Heart right ventricle (tissue), 16 donors: Measurements from ENCODE around the gene ANP32A. TPM values are rescaled to one million over a fixed set of nuclear protein-coding genes. Genes with fewer than 3 reads are reported as not detected.
"Not testable (repeated sequence)": the region's sequence is repeated elsewhere in the genome, so short reads cannot be mapped to it uniquely, and the experiment has no call there.

ENCODE experiments used
- ATAC-seq, 8 donors: fragments of 200-7000 bp; cut with Tn5 transposase; one replicate each; pipeline ENCODE4 v1.9.1; 2020; ENCODE audit warnings: mild to moderate bottlenecking in 8 of 8, moderate library complexity in 8 of 8, moderate number of reproducible peaks in 1 of 8
- DNase-seq, 2 donors: peaks; one replicate each; pipeline ENCODE4 v3.0.0-alpha.2; 2020
- H3K27ac ChIP-seq, 10 donors: fragments of 200-600 bp; sonication (generic) in 2 of 10; one replicate each; pipeline versions ENCODE4 v1.5.0 to v1.8.0; 2020 to 2022; ENCODE audit warnings: mild to moderate bottlenecking in 3 of 10
- H3K27me3 ChIP-seq, 7 donors: fragments of 200-600 bp; one replicate each; pipeline ENCODE4 v1.8.0; 2021 to 2022; ENCODE audit warnings: mild to moderate bottlenecking in 2 of 7
- H3K36me3 ChIP-seq, 9 donors: fragments of 200-600 bp; sonication (generic) in 1 of 9; one replicate each; pipeline versions ENCODE4 v1.5.0 to v1.8.0; 2020 to 2022; ENCODE audit warnings: mild to moderate bottlenecking in 2 of 9
- H3K4me1 ChIP-seq, 9 donors: fragments of 200-600 bp; sonication (generic) in 1 of 9; one replicate each; pipeline versions ENCODE4 v1.5.0 to v1.8.0; 2020 to 2022; ENCODE audit warnings: mild to moderate bottlenecking in 4 of 9
- H3K4me3 ChIP-seq, 10 donors: fragments of 200-600 bp; sonication (generic) in 2 of 10; one replicate each; pipeline versions ENCODE4 v1.5.0 to v1.8.0; 2020 to 2022; ENCODE audit warnings: mild to moderate bottlenecking in 7 of 10, moderate library complexity in 2 of 10
- H3K9me3 ChIP-seq, 11 donors: fragments of 200-600 bp in 10 of 11; sonication (generic) in 2 of 11; one replicate each; pipeline versions ENCODE4 v1.5.0 to v1.8.0; 2013 to 2022; ENCODE audit warnings: mild to moderate bottlenecking in 2 of 11, control low read depth in 1 of 11, moderate library complexity in 1 of 11
- WGBS, 2 donors: extraction: QIAGEN DNeasy Blood & Tissue Kit; methylation state at CpG; one replicate each; pipeline ENCODE4 v1.1.7; 2013; ENCODE audit warnings: inconsistent platforms in 1 of 2; 5-methylcytosine and 5-hydroxymethylcytosine counted together
- intact Hi-C, 10 donors: fragments of 100-400 bp; cut with DNase I; formaldehyde crosslinking; loops; one replicate each; pipeline versions ENCODE4 v1.11.1 to v1.14.2; 2022
- polyA plus RNA-seq, 2 donors: library from polyadenylated mRNA; stranded (reverse); fragments of 200-250 nt; gene quantifications; one replicate each; pipeline ENCODE4 v1.2.3, GENCODE V29; 2013
- total RNA-seq, 10 donors: library from RNA; stranded (reverse); fragmentation: NEBNext Ultra II Directional in 3 of 10; extraction: Animal tissue kit (Norgen Biotek cat#: 25700) in 3 of 10; gene quantifications; one replicate each; pipeline versions ENCODE4 v1.2.1 to v1.2.4, GENCODE V29; 2021 to 2023
- TF ChIP-seq, protein P1 (sequence below), 9 donors: fragments of 200-600 bp; sonication (generic) in 2 of 9; IDR thresholded peaks; one replicate each; pipeline versions ENCODE4 v1.5.0 to v1.8.0; 2021 to 2022; ENCODE audit warnings: antibody characterized with exemption in 9 of 9, mild to moderate bottlenecking in 5 of 9, moderate library complexity in 1 of 9
- donor health status: Arrhythmogenic right ventricular cardiomyopathy.
- donor health status: ischemic (EF 13 %, LVEDD 7.1; RV severe dilation, severe dysfunction).
- donor health status: healthy with polysubstance abuse.
- donor health status: DM: no; HTN: yes; CAD: no.
- donor health status: DM: no; HTN: no; CAD: no.
- donor health status: ischemic (EF 25% LVEDD 6.9; RV normal size, moderate dysfunction).
- donor health status: ischemic (EF 25% LVEDD 5.7; RV mildly dilated, moderate dysfunction).
- donor health status: healthy.
- donor health status: DM: yes; HTN: yes; CAD: no.
- donor health status: Ischemic cardiomyopathy.
- donor health status: ischemic (EF 35%, LVEDD 5.7; RV mildly dilated, moderate dysfunction).
- donor health status: nonischemic (EF 11% LVEDD 7.7; RV severe dilation, severe dysfunction).
- donor health status: DM: yes; HTN: yes; CAD: no.
- donor health status: PGD.
- donor health status: ischemic (EF 29% LVEDD 5.4; RV normal size, mild dysfunction).
- donor health status: nonischemic (EF 23%, LVEDD 6.1; RV moderate dilation, normal function).

The ANP32A gene
- total and polyA plus RNA-seq, 12 donors = 87.3 to 201 (median 146) TPM

GRCh38 chr15:68767833-68768232 is 52.9 kb downstream of the ANP32A start:
- Histone ChIP-seq H3K27me3 (no peaks in the 10 kb centered on the region), H3K4me1 (peaks cover 0 to 8% (median 0%) of the 10 kb centered on the region in 9 donors), H3K27ac (no peak overlapping the region), H3K36me3 (no peaks in the 10 kb centered on the region), H3K4me3 (no peak overlapping the region), H3K9me3 (no peaks in the 10 kb centered on the region)
- TF ChIP-seq, protein P1, sequence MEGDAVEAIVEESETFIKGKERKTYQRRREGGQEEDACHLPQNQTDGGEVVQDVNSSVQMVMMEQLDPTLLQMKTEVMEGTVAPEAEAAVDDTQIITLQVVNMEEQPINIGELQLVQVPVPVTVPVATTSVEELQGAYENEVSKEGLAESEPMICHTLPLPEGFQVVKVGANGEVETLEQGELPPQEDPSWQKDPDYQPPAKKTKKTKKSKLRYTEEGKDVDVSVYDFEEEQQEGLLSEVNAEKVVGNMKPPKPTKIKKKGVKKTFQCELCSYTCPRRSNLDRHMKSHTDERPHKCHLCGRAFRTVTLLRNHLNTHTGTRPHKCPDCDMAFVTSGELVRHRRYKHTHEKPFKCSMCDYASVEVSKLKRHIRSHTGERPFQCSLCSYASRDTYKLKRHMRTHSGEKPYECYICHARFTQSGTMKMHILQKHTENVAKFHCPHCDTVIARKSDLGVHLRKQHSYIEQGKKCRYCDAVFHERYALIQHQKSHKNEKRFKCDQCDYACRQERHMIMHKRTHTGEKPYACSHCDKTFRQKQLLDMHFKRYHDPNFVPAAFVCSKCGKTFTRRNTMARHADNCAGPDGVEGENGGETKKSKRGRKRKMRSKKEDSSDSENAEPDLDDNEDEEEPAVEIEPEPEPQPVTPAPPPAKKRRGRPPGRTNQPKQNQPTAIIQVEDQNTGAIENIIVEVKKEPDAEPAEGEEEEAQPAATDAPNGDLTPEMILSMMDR (IDR thresholded peaks at IDR 0.05) = no peak
- no peak for ATAC-seq
- 71 to 75% methylated on average over 4 of the region's 4 CpGs for WGBS, 2 donors
- intact Hi-C loops = no loop called here
- no peak for DNase-seq

DNA sequence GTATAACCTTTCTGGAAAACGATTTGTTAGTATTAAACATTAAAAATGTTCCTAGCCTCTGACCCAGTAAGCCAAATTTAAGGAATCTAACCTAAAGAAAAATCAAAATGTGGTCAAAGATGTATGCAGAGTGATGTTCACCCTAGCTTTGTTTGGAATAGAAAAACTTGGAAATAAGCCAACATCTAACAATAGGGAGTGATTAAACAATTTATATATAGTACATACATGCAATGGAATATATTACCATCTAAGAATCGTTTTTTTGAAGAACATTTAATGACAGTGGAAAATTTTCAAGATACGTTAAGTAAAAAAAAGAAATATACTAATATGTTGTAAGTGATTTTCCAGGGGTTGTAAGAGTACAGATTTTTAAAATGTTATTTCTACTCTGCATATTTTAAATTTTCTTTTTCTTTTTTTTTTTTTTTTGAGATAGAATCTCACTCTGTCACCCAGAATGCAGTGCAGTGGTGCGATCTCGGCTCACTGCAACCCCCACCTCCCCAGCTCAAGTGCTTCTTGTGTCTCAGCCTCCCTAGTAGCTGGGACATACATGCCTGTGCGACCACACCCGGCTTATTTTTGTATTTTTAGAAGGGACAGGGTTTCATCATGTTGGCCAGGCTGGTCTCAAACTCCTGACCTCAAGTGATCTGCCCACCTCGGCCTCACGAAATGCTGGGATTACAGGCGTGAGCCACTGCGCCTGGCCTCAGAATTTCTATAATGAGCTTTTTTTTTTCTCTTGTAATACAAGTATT is 54.9 kb downstream of the ANP32A start:
- 58 to 62% methylated on average over 11 of the region's 11 CpGs for WGBS, 2 donors
- H3K27ac ChIP-seq = no peak overlapping the region
- intact Hi-C loops = no loop called here
- ATAC-seq (no peak), DNase-seq (no peak)
- H3K4me1 ChIP-seq = peaks cover 0 to 8% (median 0%) of the 10 kb centered on the region in 9 donors
- H3K36me3 ChIP-seq = no peaks in the 10 kb centered on the region
- no peaks in the 10 kb centered on the region for H3K9me3 ChIP-seq
- no peak overlapping the region for H3K4me3 ChIP-seq
- TF ChIP-seq, protein P1 (IDR thresholded peaks at IDR 0.05) = no peak
- no peaks in the 10 kb centered on the region for H3K27me3 ChIP-seq

DNA sequence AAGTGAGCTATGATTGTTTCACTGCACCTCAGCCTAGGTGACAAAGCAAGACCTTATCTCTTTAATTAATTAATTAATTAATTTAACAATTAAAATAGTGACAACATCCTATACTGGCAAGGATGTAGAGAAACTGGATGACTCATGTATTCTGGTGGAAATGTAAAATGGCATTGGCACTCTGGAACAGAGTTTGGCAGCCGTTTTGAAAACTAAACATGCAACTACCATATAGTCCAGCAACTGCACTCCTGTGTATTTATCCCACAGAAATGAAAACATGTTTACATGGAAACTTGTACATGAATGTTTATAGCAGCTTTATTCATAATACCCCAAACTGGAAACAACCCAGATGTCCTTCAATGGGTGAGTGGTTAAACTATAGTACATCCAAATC is 56.6 kb downstream of the ANP32A start:
- 76 to 77% methylated on average over 1 of the region's 1 CpG for whole genome bisulfite sequencing, 2 donors
- intact Hi-C loops = no loop called here
- Histone ChIP-seq H3K4me1 (peaks cover 0 to 8% (median 0%) of the 10 kb centered on the region in 9 donors), H3K36me3 (no peaks in the 10 kb centered on the region), H3K4me3 (no peak overlapping the region), H3K27ac (no peak overlapping the region), H3K27me3 (no peaks in the 10 kb centered on the region), H3K9me3 (no peaks in the 10 kb centered on the region)
- no peak for ATAC-seq
- TF ChIP-seq, protein P1 (IDR thresholded peaks at IDR 0.05) = no peak
- DNase-seq = no peak

DNA sequence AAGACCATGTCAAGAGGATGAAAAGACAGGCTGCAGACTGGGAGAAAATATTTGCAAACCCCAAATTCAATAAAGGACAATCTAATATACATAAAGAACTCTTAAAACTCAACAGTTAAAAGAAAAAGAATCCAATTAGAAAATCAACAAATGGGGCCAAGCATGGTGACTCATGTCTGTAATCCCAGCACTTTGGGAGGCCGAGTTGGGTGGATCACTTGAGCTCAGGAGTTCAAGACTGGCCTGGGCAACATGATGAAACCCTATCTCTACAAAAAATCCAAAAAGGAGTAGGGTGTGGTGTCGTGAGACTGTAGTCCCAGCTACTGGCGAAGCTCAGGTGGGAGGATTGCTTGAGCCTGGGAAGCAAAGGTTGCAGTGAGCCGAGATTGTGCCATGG is 57.6 kb downstream of the ANP32A start:
- H3K9me3 ChIP-seq = no peaks in the 10 kb centered on the region
- H3K4me1 ChIP-seq = peaks cover 0 to 8% (median 0%) of the 10 kb centered on the region in 9 donors
- H3K27me3 ChIP-seq = no peaks in the 10 kb centered on the region
- 90 to 97% methylated on average over 4 of the region's 4 CpGs for WGBS, 2 donors
- H3K4me3 ChIP-seq = no peak overlapping the region
- no peak overlapping the region for H3K27ac ChIP-seq
- TF ChIP-seq, protein P1 (IDR thresholded peaks at IDR 0.05) = no peak
- no peak for DNase-seq
- H3K36me3 ChIP-seq = no peaks in the 10 kb centered on the region
- no peak for ATAC-seq
- intact Hi-C loops = no loop called here

DNA sequence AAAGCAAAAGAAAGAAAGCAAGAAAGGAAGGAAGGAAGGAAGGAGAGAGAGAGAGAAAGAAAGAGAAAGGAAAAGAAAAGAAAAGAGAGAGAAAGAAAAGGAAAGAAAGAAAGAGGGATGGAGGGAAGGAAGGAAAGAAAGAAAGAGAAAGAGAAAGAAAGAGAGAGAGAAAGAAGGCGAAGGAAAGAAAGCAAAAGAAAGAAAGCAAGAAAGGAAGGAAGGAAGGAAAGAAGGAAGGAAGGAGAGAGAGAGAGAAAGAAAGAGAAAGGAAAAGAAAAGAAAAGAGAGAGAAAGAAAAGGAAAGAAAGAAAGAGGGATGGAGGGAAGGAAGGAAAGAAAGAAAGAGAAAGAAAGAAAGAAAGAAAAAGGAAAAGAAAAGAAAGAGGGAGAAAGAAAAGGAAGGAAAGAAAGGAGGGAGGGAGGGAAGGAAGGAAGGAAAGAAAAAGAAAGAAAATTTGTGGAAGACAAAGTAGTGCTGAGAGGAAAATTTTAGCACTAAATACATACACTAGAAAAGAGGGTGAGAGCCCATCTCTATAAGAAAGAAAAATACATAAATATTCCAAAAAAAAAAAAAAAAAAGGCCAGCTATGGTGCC is 60.6 kb downstream of the ANP32A start:
- intact Hi-C loops, H3K36me3 ChIP-seq, H3K4me3 ChIP-seq, H3K9me3 ChIP-seq, ATAC-seq, H3K4me1 ChIP-seq, H3K27me3 ChIP-seq, H3K27ac ChIP-seq, DNase-seq: not testable (repeated sequence)
- WGBS, 2 donors = 92 to 97% methylated on average over 1 of the region's 1 CpG
